Esophagus muscularis mucosa (tissue), 4 donors: ENCODE results near the gene EVX2. TPM values are rescaled to one million over a fixed set of nuclear protein-coding genes. Genes with fewer than 3 reads are reported as not detected.
A peak's percentile ranks its signal among the peaks of the same experiment; 100 is the strongest.

Experiments
- DNase-seq: peaks from one replicate; pipeline ENCODE4 v3.0.0-alpha.2; 2017; ENCODE audit errors: extremely low spot score
- H3K27ac ChIP-seq, 4 donors: fragments of 200-600 bp; sonication (generic); replicated peaks in 1 of 4; 1 replicate in 3 of 4; 2 replicates in 1 of 4; pipeline ENCODE4 v1.5.1; 2016 to 2019; ENCODE audit warnings: mild to moderate bottlenecking in 1 of 4
- H3K27me3 ChIP-seq, 4 donors: fragments of 200-600 bp; sonication (generic); one replicate each; pipeline versions ENCODE4 v1.5.1 to v1.6.0; 2016 to 2019
- H3K36me3 ChIP-seq, 4 donors: fragments of 200-600 bp; sonication (generic); one replicate each; pipeline ENCODE4 v1.5.1; 2016 to 2019
- H3K4me1 ChIP-seq, 4 donors: fragments of 200-600 bp; sonication (generic); one replicate each; pipeline ENCODE4 v1.5.1; 2016 to 2019
- H3K4me3 ChIP-seq, 4 donors: fragments of 200-600 bp; sonication (generic); 1 replicate in 2 of 4; 2 replicates in 2 of 4; pipeline ENCODE4 v1.5.1; 2016 to 2019; ENCODE audit warnings: mild to moderate bottlenecking in 4 of 4, moderate library complexity in 1 of 4
- H3K9me3 ChIP-seq, 4 donors: fragments of 200-600 bp; sonication (generic); 1 replicate in 3 of 4; 2 replicates in 1 of 4; pipeline ENCODE4 v1.5.1; 2016 to 2019
- EP300 ChIP-seq: sonication (generic); formaldehyde crosslinking; IDR thresholded peaks from one replicate; pipeline ENCODE4 v1.6.1; 2017; ENCODE audit warnings: antibody characterized with exemption
- POLR2A ChIP-seq: fragments of 450-650 bp; IDR thresholded peaks from one replicate; pipeline ENCODE4 v1.6.1; 2017; ENCODE audit warnings: antibody characterized with exemption, moderate library complexity, mild to moderate bottlenecking, low read depth
- POLR2AphosphoS5 ChIP-seq, 2 donors: sonication (generic); formaldehyde crosslinking; IDR thresholded peaks; one replicate each; pipeline ENCODE4 v1.6.1; 2017; ENCODE audit warnings: antibody characterized with exemption in 2 of 2
- WGBS: methylation state at CpG from one replicate; pipeline ENCODE4 v1.1.5; 2018; 5-methylcytosine and 5-hydroxymethylcytosine counted together
- intact Hi-C: fragments of 100-400 bp; cut with DNase I; formaldehyde crosslinking; loops from one replicate; pipeline ENCODE4 v1.15.1; 2023
- total RNA-seq, 4 donors: library from RNA; depleted of rRNA; stranded (reverse); fragments of >200 nt; gene quantifications; one replicate each; pipeline versions ENCODE4 v1.1.0 to v1.2.1, GENCODE V29; 2016
- TF ChIP-seq, protein P1 (sequence below), 3 experiments: fragments of 200-600 bp in 2 of 3; fragments of 450-650 bp in 1 of 3; sonication (generic) in 2 of 3; IDR thresholded peaks; one replicate each; pipeline ENCODE4 v1.5.1; 2017 to 2019; ENCODE audit warnings: antibody characterized with exemption in 3 of 3, mild to moderate bottlenecking in 2 of 3, moderate library complexity in 1 of 3

Gene EVX2
- total RNA-seq, 4 donors from 2014 or later = 0.11 TPM; not detected in 3

DNA sequence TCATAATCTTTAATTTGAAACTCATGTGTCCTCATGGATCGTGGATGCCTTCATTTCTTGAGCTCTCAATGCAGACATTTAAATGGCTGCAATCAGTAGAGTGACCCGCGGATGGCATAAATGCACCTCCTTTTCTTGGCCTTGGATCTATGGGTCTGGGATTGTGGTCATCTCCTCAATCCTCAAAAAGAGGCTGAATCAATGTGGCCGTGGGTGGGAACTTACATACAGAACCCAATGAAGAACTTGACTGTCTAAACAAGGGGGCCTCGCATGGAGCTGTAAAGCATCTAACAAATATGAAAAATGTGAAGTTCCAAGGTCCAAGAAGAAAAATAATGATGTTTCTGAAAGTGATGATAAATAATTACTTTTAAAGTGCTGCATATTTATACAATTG, 11.7 kb upstream of the EVX2 start:
- Histone ChIP-seq H3K27ac (no peak overlapping the region), H3K4me1 (peaks cover 16 to 63% (median 58%) of the 10 kb centered on the region in 4 donors), H3K4me3 (no peak overlapping the region), H3K36me3 (no peaks in the 10 kb centered on the region), H3K27me3 (peaks cover 3 to 100% (median 94%) of the 10 kb centered on the region in 4 donors), H3K9me3 (no peaks in the 10 kb centered on the region)
- intact Hi-C loops = no loop called here
- TF ChIP-seq, protein P1, sequence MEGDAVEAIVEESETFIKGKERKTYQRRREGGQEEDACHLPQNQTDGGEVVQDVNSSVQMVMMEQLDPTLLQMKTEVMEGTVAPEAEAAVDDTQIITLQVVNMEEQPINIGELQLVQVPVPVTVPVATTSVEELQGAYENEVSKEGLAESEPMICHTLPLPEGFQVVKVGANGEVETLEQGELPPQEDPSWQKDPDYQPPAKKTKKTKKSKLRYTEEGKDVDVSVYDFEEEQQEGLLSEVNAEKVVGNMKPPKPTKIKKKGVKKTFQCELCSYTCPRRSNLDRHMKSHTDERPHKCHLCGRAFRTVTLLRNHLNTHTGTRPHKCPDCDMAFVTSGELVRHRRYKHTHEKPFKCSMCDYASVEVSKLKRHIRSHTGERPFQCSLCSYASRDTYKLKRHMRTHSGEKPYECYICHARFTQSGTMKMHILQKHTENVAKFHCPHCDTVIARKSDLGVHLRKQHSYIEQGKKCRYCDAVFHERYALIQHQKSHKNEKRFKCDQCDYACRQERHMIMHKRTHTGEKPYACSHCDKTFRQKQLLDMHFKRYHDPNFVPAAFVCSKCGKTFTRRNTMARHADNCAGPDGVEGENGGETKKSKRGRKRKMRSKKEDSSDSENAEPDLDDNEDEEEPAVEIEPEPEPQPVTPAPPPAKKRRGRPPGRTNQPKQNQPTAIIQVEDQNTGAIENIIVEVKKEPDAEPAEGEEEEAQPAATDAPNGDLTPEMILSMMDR (IDR thresholded peaks at IDR 0.05) = no peak
- no peak for TF ChIP-seq POLR2AphosphoS5 (IDR thresholded peaks at IDR 0.05)
- TF ChIP-seq EP300 = no peak
- TF ChIP-seq POLR2A = no peak
- WGBS = 11% methylated on average over 5 of the region's 5 CpGs
- DNase-seq = no peak

DNA sequence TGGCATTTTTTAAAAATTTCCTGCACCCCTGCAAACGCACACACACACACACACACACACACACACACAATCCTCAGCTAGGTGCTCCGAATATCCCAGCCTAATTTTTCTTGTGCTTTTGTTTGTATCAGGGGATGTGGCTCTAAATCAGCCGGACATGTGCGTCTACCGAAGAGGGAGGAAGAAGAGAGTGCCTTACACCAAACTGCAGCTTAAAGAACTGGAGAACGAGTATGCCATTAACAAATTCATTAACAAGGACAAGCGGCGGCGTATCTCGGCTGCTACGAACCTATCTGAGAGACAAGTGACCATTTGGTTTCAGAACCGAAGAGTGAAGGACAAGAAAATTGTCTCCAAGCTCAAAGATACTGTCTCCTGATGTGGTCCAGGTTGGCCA, 10.6 kb upstream of the EVX2 start:
- intact Hi-C loops = no loop called here
- H3K4me3 ChIP-seq = no peak overlapping the region

DNA sequence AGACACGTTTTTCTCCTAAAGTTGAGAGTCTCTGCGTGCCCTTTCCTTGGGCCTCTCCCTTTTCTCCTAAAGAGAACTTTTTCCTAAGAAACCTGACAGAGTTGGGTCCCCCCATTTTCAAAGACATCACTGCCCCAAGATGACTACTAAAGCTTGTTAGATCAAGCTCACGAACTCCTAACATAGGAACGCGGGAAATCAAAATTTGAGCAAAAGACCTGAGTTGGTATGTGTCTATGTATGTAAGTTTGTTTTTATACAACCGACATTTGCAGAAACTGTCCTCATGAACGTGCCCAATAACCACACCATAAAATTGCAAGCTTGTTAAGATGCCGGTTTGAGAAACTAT, 10.1 kb upstream of the EVX2 start:
- TF ChIP-seq POLR2A (no peak), POLR2AphosphoS5 (IDR thresholded peaks at IDR 0.05) (no peak), EP300 (no peak)
- TF ChIP-seq, protein P1 (IDR thresholded peaks at IDR 0.05) = no peak
- Histone ChIP-seq H3K4me3 (no peak overlapping the region), H3K9me3 (no peaks in the 10 kb centered on the region), H3K27ac (no peak overlapping the region), H3K4me1 (peaks cover 16 to 48% (median 45%) of the 10 kb centered on the region in 4 donors), H3K36me3 (no peaks in the 10 kb centered on the region), H3K27me3 (peaks cover 3 to 100% (median 90%) of the 10 kb centered on the region in 4 donors)
- intact Hi-C loops = no loop called here
- no peak for DNase-seq
- 15% methylated on average over 8 of the region's 8 CpGs for WGBS

More for the DNA sequence above, 10.6 kb upstream of the EVX2 start:
- WGBS = 6% methylated on average over 12 of the region's 12 CpGs
- Histone ChIP-seq H3K9me3 (no peaks in the 10 kb centered on the region), H3K36me3 (no peaks in the 10 kb centered on the region), H3K27me3 (peaks cover 3 to 100% (median 91%) of the 10 kb centered on the region in 4 donors), H3K27ac (no peak overlapping the region), H3K4me1 (peaks cover 16 to 52% (median 47%) of the 10 kb centered on the region in 4 donors)
- TF ChIP-seq, protein P1 (IDR thresholded peaks at IDR 0.05) = no peak
- TF ChIP-seq POLR2AphosphoS5 (IDR thresholded peaks at IDR 0.05) (no peak), EP300 (no peak), POLR2A (no peak)
- no peak for DNase-seq

DNA sequence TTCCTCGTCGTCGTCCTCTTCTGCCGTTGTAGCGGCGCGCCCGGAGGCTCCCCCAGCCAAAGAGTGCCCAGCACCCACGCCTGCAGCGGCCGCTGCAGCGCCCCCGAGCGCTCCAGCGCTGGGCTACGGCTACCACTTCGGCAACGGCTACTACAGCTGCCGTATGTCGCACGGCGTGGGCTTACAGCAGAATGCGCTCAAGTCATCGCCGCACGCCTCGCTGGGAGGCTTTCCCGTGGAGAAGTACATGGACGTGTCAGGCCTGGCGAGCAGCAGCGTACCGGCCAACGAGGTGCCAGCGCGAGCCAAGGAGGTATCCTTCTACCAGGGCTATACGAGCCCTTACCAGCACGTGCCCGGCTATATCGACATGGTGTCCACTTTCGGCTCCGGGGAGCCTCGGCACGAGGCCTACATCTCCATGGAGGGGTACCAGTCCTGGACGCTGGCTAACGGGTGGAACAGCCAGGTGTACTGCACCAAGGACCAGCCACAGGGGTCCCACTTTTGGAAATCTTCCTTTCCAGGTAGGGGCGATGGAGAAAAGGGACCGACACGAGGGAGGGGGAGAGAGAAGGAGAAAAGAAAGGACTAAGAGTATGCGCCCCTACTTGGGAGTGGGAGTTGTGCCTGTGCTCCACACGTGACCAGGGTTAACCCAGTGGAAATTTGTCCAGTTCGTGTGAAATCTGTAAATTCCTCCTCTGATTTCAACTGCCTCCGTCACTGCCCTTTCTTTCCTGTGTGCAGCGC, 9.6 kb upstream of the EVX2 start:
- H3K27ac ChIP-seq = no peak overlapping the region
- peaks cover 19 to 48% (median 45%) of the 10 kb centered on the region in 4 donors for H3K4me1 ChIP-seq
- TF ChIP-seq POLR2AphosphoS5 (IDR thresholded peaks at IDR 0.05) (no peak), POLR2A (no peak), EP300 (no peak)
- TF ChIP-seq, protein P1 (IDR thresholded peaks at IDR 0.05) = no peak
- peak overlapping the region; percentile 31 to 52 (median 45) for H3K4me3 ChIP-seq
- H3K36me3 ChIP-seq = no peaks in the 10 kb centered on the region
- H3K27me3 ChIP-seq = peaks cover 3 to 100% (median 90%) of the 10 kb centered on the region in 4 donors
- intact Hi-C loops = no loop called here
- no peaks in the 10 kb centered on the region for H3K9me3 ChIP-seq
- DNase-seq = no peak
- WGBS = 3% methylated on average over 37 of the region's 53 CpGs
